GM11168 (cell line): ENCODE data around the gene C16orf95.
"Not testable (repeated sequence)": the region's sequence is repeated elsewhere in the genome, so short reads cannot be mapped to it uniquely, and the experiment has no call there.

Experiments
- in situ Hi-C: fragments of 300-500 bp; cut with MboI; formaldehyde crosslinking; loops from one replicate; pipeline ENCODE4 v1.12.0; 2022; ENCODE audit warnings: low sequenced_read_pairs; ENCODE audit not compliant: unreplicated experiment

C16orf95 gene, protein sequence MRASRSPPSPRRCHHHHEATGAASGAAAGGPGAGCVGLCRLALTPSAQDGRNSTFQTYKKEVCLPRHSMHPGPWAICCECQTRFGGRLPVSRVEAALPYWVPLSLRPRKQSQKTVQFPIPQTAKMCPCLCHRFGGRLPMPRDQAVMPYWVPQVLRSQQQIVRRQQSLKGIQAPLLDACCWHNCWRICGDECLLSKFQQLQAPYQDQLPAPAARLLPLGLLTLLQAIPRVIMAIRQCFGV

DNA sequence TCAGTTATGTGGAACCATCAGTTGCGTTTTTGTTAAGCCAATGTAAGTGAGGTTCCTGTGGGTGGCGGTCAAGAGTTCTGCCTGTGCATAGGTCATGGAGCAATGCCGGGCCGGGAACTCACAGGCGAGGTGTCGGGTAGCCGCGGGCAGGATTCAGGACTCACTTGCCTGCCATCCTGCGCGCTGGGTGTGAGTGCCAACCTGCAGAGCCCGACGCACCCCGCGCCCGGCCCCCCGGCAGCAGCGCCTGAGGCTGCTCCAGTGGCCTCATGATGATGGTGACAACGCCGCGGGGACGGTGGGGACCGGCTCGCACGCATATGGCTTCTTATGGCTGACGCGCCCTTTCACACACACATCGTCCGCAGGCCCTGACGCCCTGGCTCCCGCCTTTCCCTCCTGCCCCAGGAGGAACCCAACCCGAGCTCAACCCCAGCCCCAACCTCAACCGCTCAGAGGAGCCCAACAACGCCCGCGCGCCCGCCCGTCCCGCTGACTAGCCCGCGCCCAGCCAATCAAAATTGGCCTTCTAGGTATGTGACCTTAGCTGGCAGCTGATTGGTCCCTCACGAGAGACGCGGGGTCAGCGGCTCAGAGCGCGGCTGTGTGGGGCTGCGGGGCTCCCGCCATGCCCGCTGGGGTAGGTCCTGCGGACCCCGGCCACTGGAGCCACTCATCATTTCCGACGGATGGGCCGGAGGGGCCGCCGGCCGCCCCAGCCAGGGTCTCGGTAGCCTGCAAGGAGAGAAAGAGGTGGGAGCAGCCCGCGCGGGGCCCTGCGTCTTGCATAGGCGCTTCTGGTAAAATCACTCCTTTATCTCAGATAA lies at the start of gene C16orf95:
Gene C16orf95, minus strand, starts transcription at position 470 of the 827 bp plus-strand sequence. Its CDS starts 150 bp downstream, at position 320.
- in situ Hi-C loops = no loop called here

DNA sequence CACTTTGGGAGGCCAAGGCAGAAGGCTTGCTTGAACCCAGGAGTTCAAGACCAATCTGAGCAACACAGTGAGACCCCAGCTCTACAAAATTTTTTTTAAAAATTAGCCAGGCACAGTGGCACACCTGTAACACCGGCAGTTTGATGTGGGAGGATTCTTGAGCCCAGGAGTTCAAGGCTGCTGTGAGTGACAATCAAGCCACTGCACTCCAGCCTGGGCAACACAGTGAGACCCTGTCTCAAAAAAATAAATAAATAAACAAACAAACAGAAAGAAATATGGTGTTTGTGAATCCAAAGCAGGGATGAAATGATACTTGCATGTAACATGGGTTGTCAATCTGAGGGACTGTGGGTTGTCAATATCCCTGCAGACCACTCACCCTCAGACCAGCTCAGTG lies 49.7 kb upstream of the C16orf95 start:
- in situ Hi-C loops = no loop called here

GRCh38 chr16:87366288-87366687 lies 49.1 kb upstream of the C16orf95 start:
- in situ Hi-C loops = no loop called here

DNA sequence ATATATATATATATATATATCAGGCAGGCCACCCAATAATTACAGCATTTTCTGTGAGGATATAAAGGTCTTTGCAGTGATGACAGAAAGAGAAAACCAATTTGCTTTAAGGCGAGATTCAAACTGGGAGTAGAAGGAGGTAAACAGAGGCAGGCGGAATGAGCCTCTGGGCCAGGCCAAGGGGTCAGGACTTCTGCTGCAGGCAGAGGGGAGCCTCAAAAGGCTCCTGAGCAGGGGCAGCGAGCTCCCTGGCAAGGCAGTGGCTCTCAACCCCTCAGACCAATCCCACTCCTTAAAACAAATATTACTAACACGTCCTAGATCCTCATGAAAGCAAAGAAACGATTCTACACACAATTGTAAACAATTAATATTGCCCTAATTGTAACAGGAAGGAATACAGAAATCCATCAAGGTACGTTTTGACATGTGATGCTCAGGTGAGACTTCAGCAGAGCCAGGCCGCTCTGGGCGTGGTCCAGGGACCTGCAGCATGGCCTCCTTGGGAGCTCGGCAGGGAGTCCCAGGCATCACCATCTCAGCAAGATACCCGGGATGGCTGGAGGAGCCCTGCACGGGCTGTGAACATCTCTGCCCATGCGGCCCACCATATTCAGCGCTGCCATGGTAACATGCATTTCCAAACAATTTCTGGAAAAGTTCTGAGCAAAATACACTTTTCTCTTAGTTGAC lies 48.0 kb upstream of the C16orf95 start:
- in situ Hi-C loops = no loop called here

- in situ Hi-C loops = no loop called here
Observed at GRCh38 chr16:87363771-87364455, 46.7 kb upstream of the C16orf95 start.

- in situ Hi-C loops = not testable (repeated sequence)
Observed at GRCh38 chr16:87362828-87363559, 45.8 kb upstream of the C16orf95 start.

DNA sequence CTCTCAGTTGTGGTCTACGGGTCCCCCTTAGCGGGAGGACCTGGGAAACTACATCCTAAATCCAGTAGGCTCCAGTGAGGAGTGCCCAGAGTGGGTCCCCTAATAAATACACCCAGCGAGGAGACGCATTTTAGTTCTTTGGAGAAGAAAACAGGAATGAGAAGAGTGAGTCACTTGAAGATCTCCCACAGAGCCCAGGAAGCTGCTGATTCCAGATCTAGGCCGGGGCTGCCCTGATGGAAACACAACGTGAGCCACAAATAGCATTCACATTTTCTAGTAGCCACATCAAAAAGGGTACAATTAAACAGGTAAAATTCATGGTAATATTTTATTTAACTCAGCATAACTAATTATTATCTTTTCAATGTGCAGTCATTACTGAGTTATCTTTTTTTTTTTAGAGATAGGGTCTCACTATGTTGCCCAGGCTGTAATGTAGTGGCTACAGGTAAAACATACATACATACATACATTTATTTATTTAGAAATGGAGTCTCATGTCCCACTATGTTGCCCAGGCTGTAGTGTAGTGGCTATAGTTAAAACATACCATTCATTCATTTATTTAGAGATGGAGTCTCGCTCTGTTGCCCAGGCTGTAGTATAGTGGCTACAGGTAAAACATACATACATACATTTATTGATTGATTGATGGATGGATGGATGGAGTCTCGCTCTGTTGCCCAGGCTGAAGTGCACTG lies 44.9 kb upstream of the C16orf95 start:
- in situ Hi-C loops = no loop called here

DNA sequence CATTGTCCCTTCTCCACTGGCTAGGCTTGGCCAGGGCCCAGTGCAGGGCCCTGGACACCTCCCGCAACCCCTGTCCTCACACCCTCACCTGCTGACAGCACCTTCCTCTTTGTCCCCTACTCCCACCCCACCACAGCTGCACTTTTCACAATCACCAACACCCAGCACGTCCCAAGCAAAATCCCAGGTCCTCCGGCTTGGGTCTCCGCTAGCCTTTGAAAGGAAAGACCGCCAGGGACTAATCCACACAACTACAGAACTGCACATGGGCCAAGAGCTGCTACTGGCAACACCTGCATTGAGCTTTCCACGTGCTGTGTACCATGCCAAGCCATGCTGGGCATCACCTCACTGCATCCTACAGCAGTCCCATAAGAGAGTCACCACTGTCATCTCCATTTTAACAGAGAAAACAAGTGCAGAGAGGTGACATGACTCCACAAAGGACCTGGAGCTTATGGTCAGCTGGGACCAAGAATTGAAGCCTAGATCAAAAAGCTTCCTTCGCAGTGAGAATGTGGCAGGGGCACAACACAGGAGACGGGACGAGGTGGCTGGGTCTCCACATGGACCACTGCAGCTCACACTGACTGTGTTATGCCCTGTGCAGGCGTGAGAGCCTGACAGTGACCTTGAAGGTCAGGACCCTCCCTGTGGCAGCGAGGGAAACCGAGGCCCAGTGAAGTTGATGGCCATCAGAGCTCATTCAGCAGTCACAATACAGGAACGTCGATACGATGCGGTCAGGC lies 43.8 kb upstream of the C16orf95 start:
- in situ Hi-C loops = no loop called here

GRCh38 chr16:87359121-87359520 lies 41.9 kb upstream of the C16orf95 start:
- in situ Hi-C loops = no loop called here

DNA sequence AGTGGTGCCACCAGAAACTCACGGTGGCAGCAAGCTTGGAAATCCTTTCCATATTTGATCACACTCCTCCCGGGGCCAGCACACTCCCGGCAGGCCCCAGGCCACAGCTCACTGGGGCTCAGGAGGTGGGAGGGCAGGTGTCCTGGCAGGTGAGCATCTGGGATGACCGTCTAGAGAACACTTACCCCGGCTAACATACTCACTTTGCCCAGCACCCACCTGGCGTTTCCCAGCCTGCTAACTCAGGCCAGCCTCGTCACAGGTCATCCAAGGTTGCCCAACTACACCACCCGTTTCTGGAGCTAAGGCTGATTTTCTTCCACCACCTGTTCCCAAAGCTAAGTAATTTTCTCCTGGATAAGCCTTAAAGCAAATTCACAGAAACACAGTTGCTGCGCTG lies 41.5 kb upstream of the C16orf95 start:
- in situ Hi-C loops = no loop called here

DNA sequence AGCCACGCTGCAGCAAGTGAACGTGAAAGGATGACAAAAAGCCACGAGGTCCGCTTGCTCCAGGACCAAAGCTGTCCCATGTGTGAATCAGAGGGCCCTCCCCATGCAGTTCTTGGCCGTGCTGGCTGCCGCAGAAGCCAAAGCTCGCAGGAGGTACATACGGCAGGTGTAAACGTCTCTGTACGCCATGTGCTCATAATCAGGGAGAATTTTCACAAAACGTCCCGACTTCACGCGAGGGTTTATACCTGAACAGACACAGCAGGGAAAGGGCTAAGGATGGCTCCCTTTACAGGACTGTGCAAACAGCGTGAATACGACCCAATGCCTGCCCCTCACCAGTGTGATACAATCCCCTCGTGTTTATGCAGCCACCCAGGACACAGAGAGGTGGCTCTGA lies 41.1 kb upstream of the C16orf95 start:
- in situ Hi-C loops = no loop called here

DNA sequence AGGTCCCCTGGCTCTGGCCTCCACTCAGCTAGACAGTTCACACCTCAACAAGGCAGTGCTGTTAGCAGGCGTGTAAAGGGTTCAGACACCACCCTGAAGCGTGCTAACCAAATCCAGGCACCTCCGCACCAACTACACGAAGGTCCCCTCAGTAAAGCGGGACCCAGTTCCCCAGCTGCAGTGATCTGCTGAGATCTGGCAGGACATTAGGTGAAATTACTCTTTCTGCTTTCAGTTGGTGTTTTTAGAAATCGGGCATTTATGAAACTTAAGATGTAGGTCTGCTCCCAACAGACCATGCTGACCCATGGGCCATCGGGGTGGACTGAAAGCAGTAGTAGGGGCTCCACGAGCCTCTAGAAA lies 39.3 kb upstream of the C16orf95 start:
- in situ Hi-C loops = no loop called here

- in situ Hi-C loops = no loop called here
Observed at GRCh38 chr16:87353613-87354012, 36.4 kb upstream of the C16orf95 start.

- in situ Hi-C loops = no loop called here
Observed at GRCh38 chr16:87352818-87353217, 35.6 kb upstream of the C16orf95 start.

- in situ Hi-C loops = no loop called here
Observed at GRCh38 chr16:87351320-87351698, 34.1 kb upstream of the C16orf95 start.

DNA sequence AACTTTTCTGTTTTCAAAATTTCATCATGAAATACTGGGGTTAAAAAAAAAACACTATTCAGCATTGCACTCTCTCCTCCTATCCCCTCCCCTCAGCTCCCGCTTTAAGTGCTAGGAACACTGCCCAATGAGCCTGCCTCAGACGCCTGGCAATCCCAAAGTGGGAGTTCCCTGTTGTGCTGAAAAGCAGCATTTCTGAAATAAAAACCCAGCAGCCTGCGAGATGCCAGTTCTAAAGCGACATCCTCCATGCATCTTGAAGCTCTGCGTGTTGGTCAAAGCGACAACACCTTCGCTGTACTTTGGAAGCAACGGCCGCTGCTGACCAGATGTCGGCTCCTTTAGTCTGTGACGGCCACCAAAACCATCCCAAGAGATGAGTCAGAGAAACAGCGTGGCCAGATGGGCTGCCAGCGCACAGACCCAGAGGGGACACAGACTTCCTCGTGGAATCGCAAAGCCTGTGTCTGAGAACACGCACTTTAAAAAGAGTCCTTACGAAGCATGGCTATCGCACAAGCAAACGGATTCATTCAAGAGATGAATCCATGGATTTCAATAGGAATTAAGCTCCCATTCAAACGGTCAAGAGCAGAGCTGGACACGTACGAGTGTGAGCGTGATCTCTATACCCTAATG lies 33.6 kb upstream of the C16orf95 start:
- in situ Hi-C loops = no loop called here

DNA sequence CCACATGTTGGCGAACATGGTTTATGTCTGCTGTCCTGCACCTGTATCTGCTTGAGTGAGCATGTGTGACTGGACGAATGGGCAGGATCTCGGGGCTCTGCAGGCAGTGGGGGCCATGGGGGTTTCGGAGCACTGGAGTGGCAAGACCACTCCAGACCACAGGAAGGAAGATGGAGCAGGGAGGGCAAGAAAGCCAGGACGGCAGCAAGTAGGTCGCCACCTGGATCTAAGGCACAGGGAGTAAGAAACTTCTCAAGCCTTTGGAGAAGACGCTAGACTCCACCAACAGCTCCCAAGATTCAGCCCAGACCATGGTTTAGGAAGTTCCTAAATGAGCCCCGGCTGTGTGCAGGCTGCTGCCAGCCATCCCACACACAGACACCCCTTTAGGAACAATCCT lies 32.8 kb upstream of the C16orf95 start:
- in situ Hi-C loops = no loop called here

- in situ Hi-C loops = no loop called here
Observed at GRCh38 chr16:87348616-87349157, 31.5 kb upstream of the C16orf95 start.
